ENCODE data around the gene LRP2. TPM values are rescaled to one million over a fixed set of nuclear protein-coding genes. Genes with fewer than 3 reads are reported as not detected.
"Not testable (repeated sequence)": the region's sequence is repeated elsewhere in the genome, so short reads cannot be mapped to it uniquely, and the experiment has no call there.

The LRP2 gene
- total RNA-seq, 2 donors from 2014 or later: 0.02 to 2.6 TPM

- Mint-ChIP-seq H3K9me3 (no peaks in the 10 kb centered on the region), H3K27ac (no peak overlapping the region), H3K36me3 (no peaks in the 10 kb centered on the region)
- ATAC-seq (no peak), DNase-seq (ENCODE audit: low spot score in 2 of 2) (no peak)
Measured at GRCh38 chr2:169286624-169287231, 75.6 kb downstream of the LRP2 start.

DNA sequence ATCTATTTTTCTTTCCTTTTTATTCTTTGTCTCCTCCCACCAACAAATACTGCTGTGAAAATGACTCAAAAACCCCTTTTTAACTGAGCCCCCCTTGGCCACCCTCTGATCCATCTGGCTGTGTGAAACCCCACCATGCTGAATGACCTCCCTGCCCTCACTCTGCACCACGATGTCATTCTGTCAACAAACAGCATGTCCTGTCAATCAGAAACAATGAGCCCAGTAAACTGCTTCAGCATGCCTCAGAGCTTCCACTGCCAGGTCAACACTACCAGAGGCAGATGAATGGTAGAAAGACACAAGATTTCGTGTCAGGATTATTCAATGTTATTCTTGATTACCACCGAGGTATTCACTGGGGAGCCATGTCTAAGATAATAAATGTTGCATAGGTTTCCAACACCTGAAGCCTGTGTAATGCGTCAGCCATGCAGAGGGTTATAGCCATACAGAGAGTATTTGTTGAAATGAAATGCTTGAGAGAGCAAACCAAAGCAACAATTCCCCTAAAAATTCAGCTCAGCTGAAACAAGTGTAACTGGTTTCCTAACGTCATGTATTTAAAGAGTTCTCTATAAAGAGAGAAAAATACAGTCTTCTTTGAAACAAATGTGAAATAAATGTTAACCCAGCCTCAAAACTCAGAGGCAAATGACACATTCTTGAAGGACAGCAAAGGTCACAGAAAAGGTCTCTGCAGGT, 76.7 kb downstream of the LRP2 start:
- no peak for DNase-seq (ENCODE audit: low spot score in 2 of 2)
- Mint-ChIP-seq H3K9me3 (no peaks in the 10 kb centered on the region), H3K27ac (no peak overlapping the region), H3K36me3 (no peaks in the 10 kb centered on the region)
- no peak for ATAC-seq

- ATAC-seq (no peak), DNase-seq (ENCODE audit: low spot score in 2 of 2) (no peak)
- no peak overlapping the region for H3K27ac Mint-ChIP-seq
- H3K36me3 Mint-ChIP-seq: no peaks in the 10 kb centered on the region
- H3K9me3 Mint-ChIP-seq: no peaks in the 10 kb centered on the region
Measured at GRCh38 chr2:169280502-169280901, 81.8 kb downstream of the LRP2 start.

DNA sequence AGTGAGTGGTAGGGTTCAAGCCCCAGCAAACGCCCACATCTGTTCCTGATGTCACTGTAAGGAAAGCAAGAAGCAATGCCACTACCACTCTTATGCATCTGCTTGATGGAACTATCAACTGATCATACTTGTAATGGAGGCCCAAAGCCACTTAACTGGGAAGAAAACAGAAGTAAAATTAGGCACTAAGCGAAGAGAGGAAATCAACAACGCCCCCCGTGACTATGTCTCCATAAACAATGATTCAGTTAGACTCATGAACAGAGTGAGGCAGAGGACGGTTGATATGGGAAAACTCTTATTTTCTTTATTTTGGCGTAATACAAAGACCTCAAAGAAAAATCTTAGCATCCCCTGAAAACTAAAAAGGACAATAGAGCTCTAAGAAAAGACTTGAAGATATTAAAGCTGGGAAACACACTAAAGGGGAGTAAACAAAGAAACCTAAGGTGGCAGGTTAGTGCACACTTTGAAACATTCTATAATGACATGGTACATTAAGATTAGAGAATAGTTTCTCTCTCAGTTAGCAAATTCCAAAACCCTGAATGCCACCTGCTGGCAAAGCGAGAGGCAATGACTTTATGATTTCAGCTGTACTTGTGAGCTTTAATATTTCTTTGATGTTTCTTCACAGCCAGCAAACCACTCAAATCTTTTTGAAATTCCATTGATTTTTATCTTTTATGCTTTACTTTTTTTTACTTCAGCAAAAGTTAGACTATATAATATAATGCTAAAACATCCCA, 86.5 kb downstream of the LRP2 start:
- ATAC-seq (no peak), DNase-seq (ENCODE audit: low spot score in 2 of 2) (no peak)
- H3K9me3 Mint-ChIP-seq: no peaks in the 10 kb centered on the region
- no peaks in the 10 kb centered on the region for H3K36me3 Mint-ChIP-seq
- H3K27ac Mint-ChIP-seq: no peak overlapping the region

DNA sequence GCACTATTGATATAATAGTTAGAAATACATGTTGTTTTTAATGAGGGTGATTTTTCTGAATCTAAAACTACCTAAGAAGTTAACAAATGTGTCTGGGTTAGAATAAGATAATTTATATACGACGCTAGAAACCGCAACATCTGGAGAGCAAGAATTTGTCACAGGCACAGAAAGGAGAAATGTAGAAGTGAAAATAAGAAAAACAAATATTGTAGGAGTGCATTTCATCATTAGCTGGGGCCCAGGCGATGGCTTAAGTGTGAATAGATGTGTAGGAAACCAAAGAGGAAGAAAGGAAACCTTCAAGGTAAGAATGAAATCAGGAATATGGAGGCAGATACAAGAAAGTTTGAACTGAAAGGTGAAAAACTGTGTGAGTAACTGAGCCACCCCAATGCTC, 90.3 kb downstream of the LRP2 start:
- DNase-seq (ENCODE audit: low spot score in 2 of 2): no peak
- ATAC-seq: no peak
- Mint-ChIP-seq H3K9me3 (no peaks in the 10 kb centered on the region), H3K27ac (no peak overlapping the region), H3K36me3 (no peaks in the 10 kb centered on the region)

DNA sequence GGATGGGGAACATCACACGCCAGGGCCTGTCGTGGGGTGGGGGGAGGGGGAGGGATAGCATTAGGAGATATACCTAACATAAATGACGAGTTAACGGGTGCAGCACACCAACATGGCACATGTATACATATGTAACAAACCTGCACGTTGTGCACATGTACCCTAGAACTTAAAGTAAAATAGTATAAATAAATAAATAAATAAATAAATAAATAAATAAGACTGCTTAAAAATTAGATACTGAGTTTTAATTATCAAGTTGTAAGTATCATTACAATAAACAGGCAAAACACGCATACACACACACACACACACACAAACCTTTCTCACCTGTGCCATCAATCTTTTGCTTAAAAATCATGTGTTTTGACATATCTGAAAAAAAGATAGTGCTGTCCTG, 91.8 kb downstream of the LRP2 start:
- not testable (repeated sequence) for H3K36me3 Mint-ChIP-seq, ATAC-seq, H3K27ac Mint-ChIP-seq

GRCh38 chr2:169265591-169265990, 96.7 kb downstream of the LRP2 start:
- no peak for DNase-seq (ENCODE audit: low spot score in 2 of 2)
- Mint-ChIP-seq H3K27ac (no peak overlapping the region), H3K36me3 (no peaks in the 10 kb centered on the region), H3K9me3 (peaks cover 4% of the 10 kb centered on the region in 2 donors)
- ATAC-seq: no peak

More for the DNA sequence above, 91.8 kb downstream of the LRP2 start:
- not testable (repeated sequence) for DNase-seq (ENCODE audit: low spot score in 2 of 2); H3K9me3 Mint-ChIP-seq

- no peaks in the 10 kb centered on the region for H3K36me3 Mint-ChIP-seq
- no peak for ATAC-seq
- no peak for DNase-seq (ENCODE audit: low spot score in 2 of 2)
- H3K9me3 Mint-ChIP-seq: peaks cover 4 to 5% of the 10 kb centered on the region in 2 donors
- H3K27ac Mint-ChIP-seq: no peak overlapping the region
Measured at GRCh38 chr2:169260846-169261642, 101.3 kb downstream of the LRP2 start.

GRCh38 chr2:169260246-169260645, 102.1 kb downstream of the LRP2 start:
- no peak for ATAC-seq
- Mint-ChIP-seq H3K36me3 (no peaks in the 10 kb centered on the region), H3K27ac (no peak overlapping the region), H3K9me3 (peaks cover 4 to 5% of the 10 kb centered on the region in 2 donors)
- no peak for DNase-seq (ENCODE audit: low spot score in 2 of 2)

- Mint-ChIP-seq H3K9me3 (peaks cover 4 to 5% of the 10 kb centered on the region in 2 donors), H3K36me3 (no peaks in the 10 kb centered on the region), H3K27ac (no peak overlapping the region)
- no peak for ATAC-seq
- no peak for DNase-seq (ENCODE audit: low spot score in 2 of 2)
Measured at GRCh38 chr2:169259402-169259801, 102.9 kb downstream of the LRP2 start.

GRCh38 chr2:169258045-169258601, 104.2 kb downstream of the LRP2 start:
- peaks cover 4 to 5% of the 10 kb centered on the region in 2 donors for H3K9me3 Mint-ChIP-seq
- no peaks in the 10 kb centered on the region for H3K36me3 Mint-ChIP-seq
- ATAC-seq (no peak), DNase-seq (ENCODE audit: low spot score in 2 of 2) (no peak)
- H3K27ac Mint-ChIP-seq: no peak overlapping the region

- DNase-seq (ENCODE audit: low spot score in 2 of 2) (no peak), ATAC-seq (no peak)
- H3K9me3 Mint-ChIP-seq: no peaks in the 10 kb centered on the region
- H3K36me3 Mint-ChIP-seq: no peaks in the 10 kb centered on the region
- no peak overlapping the region for H3K27ac Mint-ChIP-seq
Measured at GRCh38 chr2:169254774-169255173, 107.6 kb downstream of the LRP2 start.

- H3K36me3 Mint-ChIP-seq: no peaks in the 10 kb centered on the region
- H3K9me3 Mint-ChIP-seq: no peaks in the 10 kb centered on the region
- ATAC-seq: no peak
Measured at GRCh38 chr2:169247211-169247610, 115.1 kb downstream of the LRP2 start.

GRCh38 chr2:169240405-169240804, 121.9 kb downstream of the LRP2 start:
- no peak overlapping the region for H3K27ac Mint-ChIP-seq
- DNase-seq (ENCODE audit: low spot score in 2 of 2) (no peak), ATAC-seq (no peak)
- H3K9me3 Mint-ChIP-seq: no peaks in the 10 kb centered on the region
- H3K36me3 Mint-ChIP-seq: no peaks in the 10 kb centered on the region

More at GRCh38 chr2:169247211-169247610, 115.1 kb downstream of the LRP2 start:
- H3K27ac Mint-ChIP-seq: no peak overlapping the region
- DNase-seq (ENCODE audit: low spot score in 2 of 2): no peak

DNA sequence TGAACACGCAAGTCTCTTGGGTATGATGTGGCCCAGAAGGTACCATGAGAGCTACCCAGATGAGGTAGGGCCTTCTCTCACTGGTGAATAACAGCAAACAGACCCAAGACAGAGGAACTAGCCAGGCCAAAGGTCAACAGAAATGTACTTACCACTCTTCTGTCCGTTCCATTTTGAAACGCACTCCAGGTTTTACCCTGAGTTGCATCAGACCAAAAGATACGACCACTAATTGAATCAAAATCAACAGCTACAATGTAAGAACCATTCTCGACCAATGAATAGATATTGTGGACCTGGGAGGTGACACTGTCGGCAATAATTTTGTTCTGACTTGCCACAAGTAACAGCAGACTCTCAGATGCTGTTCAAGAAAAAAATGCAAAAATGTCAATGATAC, 124.4 kb downstream of the LRP2 start:
- no peaks in the 10 kb centered on the region for H3K36me3 Mint-ChIP-seq
- no peak overlapping the region for H3K27ac Mint-ChIP-seq
- no peak for ATAC-seq
- no peak for DNase-seq (ENCODE audit: low spot score in 2 of 2)
- no peaks in the 10 kb centered on the region for H3K9me3 Mint-ChIP-seq

DNA sequence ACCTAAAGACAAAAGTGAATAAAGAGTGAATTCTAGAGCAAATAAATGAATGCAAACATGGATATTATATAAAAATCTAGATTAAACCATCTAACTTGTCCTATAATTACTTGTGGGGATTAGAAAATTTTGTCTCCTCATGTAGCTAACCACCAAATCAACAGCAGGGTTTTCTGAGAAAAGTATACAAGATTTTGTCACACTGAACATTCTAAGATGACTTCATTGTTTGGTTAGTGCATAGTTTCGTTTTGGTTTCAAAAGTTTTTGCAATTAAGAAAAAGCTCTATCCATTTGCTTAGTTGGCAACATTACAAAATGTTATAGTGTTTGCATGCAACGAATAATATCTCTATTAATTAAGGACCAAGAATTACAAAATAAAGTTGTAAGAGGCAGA, 125.0 kb downstream of the LRP2 start:
- Mint-ChIP-seq H3K36me3 (no peaks in the 10 kb centered on the region), H3K27ac (no peak overlapping the region), H3K9me3 (no peaks in the 10 kb centered on the region)
- DNase-seq (ENCODE audit: low spot score in 2 of 2) (no peak), ATAC-seq (no peak)
